HG03097 (cell line): ENCODE data around the gene RCAN1.
"Not testable (repeated sequence)": the region's sequence is repeated elsewhere in the genome, so short reads cannot be mapped to it uniquely, and the experiment has no call there.

Source experiments
- ATAC-seq: cut with Tn5 transposase; IDR thresholded peaks from one replicate; pipeline ENCODE4 v1.9.1; 2021; ENCODE audit not compliant: unreplicated experiment, low FRiP score

RCAN1 gene

DNA sequence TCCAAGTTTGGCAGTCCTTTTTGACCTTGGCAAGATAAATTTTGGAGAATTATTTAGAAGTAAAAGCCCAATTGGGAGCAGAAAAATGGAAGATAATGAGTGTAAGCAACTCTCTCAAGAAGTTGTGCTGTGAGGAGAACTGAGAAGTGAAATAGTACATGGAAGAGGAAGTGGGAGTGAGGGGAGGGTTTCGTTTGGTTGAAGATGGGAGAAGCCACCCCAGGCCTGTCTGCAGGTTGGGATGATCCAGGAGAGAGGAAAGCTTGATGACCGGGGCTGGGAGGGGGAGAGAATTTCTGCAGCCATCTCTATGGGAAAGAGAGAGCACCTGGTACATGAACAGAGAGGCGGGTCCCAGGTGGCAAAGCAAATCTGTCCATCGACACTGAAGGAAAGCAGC is 8.6 kb upstream of the RCAN1 start:
- no peak for ATAC-seq

DNA sequence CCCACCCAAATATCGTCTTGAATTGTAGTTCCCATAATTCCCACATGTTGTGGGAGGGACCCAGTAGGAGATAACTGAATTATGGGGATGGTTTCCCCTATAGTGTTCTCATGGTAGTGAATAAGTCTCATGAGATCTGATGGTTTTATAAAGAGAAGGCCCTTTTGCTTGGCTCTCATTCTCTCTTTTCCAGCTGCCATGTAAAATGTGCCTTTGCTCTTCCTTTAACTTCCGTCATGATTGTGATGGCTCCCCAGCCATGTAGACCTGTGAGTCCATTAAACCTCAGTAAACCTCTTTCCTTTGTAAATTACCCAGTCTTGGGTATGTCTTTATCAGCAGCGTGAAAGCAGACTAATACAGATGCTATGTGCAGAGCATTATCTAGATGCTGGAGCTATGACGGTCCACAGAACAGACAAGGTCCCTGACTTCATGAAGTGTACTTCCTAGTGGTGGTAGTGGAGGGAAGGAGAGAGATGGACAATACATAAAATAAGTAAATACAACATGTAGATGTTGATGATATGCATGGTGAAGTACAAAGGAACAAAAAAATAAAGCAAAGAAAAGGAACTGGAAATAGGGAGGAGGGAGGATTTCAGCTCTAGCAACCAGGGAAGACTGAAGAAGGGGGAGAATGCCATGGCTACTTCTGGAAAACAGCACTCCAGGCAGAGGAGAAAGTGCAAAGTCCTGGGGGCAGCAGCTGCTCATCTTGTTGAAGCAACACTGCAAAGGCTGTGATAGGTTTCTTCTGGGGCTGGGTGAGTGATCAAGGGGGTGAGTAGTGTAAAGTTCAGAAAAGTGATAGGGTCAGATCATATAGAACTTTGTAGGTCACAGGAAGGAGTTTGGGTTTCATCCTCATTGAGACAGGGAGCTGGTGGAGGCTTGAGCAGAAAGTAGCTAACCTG is 6.8 kb upstream of the RCAN1 start:
- ATAC-seq: no peak

DNA sequence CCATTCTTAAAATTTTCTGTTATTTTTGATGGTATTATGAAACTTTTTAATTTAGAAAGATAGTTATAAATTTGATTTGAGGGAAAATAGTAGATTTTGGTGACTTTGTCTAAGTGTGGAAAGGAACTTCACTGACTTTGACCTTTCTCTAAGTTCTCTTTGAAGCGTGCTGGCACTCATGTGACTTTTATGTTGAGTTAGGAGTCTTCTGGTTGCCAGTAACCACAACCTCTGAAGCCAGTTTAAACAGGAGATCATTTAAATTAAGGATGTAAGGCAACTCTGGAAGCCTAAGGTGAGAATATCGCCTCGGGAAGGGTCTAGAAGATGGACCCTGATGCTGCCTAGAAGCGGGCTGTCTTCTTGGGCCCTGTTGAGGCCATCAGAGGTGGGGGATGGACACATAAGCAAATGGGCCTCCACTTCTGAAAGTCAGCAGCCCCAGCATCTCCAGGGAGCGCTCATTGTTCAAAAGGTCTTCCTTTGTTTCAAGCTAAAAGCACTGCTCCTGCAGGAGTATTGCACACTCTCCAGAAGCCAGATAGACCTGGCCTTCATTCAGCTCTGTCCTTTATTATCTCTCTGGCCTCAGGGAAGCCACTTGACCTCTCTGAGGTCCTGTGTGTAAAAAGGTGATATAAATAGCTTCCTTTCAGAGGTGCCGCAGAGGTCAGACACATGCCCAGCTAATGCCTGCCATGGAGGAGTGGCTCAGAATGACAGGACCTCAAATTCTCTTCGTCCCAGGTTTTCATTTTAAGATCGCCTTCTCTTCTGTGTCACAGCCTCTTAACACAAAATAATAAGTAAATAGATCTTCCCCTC is 5.1 kb upstream of the RCAN1 start:
- ATAC-seq: no peak

DNA sequence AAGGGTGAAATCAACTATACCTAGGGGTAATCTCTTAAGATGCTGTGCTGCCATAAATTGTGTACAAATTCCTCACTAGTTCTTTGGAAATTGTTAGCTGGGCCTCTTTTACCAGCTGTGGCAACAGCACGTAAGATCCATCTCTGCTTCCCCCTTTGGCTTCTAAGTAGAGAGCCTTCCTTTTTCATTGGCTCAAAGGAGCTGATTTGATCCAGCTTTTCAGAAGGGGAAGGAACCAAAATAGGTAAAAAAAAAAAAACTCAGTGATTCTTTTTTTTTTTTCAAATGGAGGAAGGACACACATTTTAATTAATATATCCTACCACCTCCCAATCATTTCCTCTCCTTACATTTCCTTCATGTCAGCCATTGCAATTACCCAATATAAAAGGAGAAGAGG is 4.0 kb upstream of the RCAN1 start:
- ATAC-seq: no peak

DNA sequence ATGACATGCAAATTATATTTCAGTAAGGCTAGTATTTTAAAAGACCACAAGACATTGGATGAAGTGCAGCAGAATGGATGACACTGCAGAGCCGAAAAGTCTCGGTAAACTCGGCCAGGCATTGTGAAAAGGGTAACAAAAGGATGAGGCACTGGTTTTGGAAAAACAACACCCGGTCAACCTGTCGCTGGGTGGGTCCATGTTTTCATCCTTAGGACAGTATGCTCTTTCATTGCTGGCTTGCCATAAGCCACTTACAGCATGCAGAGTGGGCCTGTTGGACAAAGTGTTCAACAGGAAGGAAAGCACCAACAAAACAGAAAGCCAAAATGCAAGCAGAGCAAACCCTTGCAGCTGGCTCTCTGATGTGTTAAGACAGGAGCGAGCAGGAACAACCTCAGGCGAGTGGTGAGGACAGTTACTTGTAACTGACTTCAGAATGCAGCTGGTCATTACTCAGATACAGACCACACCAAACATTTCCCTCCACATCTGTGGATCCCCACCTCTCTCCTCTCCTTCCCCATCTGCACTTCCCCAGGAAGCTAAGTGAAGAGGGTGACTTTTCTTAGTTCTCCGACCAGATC is 2.9 kb upstream of the RCAN1 start:
- ATAC-seq: no peak

DNA sequence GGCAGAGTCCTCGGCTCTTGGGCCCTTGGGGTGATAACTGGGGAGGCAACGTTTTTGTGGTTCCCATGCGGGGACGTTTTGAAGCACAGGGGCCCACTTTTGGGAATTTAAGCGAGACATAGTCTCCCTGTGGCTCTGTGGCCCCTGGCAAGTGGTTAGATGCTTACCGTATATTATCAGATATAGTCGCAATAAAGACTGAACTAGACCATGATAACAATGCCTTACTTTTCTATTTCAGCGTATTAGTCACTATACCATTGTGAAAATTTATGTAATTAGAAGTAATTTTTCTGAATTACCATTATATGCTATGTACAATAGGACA is 538 bp upstream of the RCAN1 start:
- ATAC-seq: no peak

DNA sequence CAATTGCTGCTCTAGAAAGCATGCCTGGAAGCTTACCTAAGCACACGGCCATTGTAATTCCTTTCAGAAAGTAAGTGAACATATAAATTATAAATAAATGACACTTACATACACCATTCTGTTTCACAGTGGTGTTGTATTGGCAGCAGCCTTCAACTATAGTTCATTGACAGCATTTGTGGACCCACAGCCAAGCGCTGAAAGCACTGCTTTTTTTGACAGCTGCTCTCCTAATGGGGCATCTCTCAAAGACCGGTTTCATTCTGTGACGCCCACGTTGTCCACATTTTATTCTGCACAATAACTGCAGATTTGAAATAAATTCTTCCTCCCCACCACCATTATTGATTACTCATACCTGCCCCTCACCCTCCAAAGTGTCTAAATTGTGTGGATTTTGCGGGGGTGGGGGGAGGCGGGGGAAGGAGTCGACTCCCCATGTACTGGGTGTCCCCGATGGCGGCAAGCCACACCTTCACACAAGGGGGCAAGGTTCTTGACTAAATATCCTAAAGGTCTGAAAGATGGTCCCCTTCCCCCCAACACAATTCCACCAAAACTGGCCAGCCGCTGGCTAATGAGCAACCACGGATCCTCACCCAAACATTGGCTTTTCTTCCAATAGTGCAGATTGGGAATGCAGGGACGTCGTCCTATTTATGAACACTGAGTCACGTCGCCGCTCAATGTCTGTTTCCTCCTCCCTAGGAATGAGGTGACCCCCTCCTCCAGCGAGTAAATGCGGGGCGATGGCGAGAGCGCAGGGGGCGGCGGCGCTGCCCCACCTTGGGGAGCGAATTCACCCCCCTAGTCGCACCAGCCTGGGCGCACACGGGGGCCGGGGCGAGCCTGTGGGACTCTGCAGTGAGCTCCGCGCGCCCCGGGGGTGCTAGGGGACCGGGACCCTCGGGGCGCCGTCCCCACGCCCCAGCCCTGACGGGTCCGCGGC is 960 bp downstream of the RCAN1 start:
- no peak for ATAC-seq

DNA sequence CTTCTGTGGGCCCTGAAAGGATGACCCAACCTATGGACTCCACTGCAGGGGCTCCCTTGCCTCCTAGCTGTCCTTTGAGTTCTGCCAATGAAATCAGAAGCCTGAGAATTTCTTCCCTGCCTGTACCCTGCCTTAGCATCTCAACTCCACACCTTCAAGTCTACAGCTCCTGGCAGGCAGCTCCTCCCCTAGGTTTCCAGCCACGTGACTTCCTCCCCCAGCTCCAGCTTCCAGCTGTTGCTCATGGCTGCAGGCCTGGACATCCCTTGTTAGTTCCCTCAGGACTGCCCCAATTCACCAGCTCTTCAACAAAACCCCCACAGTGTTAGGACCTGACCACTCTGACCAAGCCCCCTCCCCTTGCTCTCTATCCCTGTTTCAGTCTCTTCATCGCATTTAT is 2.4 kb downstream of the RCAN1 start:
- ATAC-seq: no peak

DNA sequence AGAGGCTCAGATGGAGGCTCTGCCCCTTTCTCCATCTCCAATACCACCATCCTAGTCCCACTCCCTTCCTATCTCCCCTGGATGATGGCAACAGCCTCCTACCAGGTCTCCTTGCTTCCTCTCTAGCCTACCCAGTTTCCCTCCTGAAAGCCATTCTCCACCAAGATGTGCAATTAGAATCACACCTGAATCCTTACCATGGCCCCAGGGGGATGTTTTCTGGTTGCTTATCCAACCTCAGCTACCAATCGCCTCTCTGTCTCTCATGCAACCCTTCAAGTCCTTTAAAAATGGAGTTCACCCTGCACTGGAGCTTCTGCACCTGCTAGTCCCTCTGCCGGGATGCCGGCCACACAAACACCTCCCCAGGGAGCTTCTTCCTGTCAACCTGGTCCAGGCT is 2.9 kb downstream of the RCAN1 start:
- no peak for ATAC-seq

DNA sequence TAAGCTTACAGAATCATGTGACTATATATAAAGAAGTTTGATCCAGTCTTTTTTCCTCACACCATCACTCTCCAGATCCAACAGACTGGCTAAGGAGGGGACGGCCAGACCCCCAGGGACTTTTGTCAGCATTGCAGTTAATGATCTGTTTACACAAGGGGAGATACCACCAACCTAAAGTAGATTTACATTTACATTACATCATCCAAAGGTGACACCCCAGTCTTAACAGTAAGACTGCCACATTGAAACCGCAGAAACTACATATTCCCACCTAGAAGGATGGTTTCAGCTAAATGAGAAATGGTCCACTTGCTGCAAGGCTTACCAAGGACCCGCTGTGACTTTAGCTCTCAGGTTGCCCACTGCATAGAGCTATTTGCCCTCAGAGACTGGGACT is 3.4 kb downstream of the RCAN1 start:
- no peak for ATAC-seq

DNA sequence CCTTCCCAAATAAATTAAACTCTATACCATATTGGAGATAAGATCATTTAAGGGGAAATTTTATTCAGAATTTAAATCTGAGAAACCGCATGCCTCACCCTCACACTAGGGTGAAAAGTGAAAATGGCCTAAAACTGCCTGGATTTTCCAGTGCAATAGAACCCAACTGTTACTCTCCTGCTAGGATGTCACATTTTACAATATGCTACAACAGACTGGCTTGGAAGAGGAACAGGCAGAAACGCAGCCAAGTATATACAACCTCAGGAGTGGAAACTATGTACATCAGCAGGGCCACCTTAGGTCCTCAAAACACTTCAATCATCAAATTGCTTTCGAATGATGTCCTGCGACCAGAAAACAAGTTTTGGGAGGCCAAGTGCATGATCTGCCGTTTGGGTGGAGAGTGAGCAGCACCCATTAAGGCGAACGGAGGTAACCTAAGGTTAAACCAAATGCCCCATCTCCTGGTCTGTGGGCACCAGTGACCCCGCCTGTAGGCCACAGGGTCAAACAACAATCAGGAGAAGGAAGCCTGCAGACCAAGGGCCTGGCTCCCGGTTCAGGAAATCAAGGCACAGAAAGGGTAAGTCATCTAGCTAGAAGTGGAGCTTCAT is 4.9 kb downstream of the RCAN1 start:
- ATAC-seq: no peak

DNA sequence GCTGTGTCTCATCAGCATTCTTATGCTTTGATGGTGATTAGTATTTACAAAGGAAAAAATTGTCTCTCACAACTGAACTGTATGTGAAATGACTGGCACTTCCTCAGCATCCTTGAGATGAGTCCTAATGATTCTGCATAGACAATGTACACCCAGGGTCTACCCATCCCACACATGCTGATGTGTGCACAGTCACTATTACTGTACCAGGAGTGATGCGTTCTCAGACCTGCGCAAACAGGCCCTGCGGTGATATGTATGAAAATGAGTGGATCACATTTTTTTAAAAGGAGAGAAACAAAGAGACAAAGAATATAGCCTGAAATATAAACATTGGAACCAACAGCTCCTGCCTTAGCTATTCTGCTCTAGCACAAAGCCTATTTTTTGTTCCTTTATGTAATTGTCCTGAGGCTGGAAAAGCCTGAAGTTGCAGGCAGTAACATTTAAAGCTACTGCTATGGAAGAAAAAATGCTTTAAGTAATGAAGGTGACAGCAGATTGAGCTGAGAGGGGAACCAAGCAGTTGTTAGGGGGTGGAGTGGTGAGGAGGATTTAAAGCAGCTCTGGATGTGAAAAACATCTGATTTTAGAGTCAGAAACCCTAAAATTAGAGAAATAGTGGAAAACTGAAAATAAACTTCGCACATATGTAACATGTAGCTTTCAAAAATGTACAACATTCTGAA is 5.5 kb downstream of the RCAN1 start:
- ATAC-seq: no peak

DNA sequence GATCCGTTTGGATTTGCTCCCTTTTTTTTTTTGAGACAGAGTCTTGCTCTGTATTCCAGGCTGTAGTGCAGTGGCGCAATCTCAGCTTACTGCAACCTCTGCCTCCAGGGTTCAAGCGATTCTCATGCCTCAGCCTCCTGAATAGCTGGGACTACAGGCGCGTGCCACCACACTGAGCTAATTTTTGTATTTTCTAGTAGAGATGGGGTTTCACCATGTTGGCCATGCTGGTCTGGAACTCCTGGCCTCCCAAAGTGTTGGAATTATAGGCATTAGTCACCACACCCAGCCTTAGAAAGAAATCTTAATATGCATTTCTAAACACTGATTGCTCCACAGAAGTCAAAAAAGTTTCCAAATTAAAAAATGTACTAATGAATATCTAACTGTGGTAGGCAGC is 7.5 kb downstream of the RCAN1 start:
- not testable (repeated sequence) for ATAC-seq

DNA sequence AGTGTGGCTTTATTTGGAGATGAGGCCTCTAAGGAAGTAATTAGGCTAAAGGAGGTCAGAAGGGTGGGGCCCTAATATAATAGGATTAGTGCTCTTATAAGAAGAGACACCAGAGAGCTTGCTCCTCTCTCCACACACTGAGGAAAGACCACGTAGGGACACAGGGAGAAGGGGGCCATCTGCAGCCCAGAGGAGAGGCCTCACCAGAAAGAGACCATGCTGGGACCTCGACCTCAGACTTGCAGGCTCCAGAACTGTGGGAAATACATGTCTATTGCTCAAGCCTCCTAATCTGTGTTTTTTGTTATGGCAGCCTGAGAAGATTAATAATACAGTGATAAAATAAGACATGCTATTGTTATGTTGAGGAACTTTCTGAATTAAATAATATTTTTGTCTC is 8.3 kb downstream of the RCAN1 start:
- ATAC-seq: no peak

DNA sequence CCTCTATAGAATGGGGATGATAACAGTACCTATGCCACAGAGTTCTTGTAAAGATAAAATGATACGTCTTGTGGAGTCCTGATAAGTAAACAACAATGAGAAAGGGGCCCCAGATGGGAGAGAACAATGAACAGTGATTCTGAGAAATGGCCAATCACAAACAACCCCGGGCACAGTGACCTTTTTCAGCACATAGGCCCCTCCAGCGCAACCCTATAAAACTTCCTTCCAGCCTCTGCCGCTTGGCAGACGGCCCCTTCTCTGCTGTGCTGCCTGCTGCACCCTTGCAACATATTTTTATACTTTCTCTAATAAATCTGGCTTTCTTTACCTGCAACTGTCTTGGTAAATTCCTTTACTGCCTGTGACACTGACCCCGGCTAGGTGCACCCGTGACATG is 8.9 kb downstream of the RCAN1 start:
- ATAC-seq: no peak

DNA sequence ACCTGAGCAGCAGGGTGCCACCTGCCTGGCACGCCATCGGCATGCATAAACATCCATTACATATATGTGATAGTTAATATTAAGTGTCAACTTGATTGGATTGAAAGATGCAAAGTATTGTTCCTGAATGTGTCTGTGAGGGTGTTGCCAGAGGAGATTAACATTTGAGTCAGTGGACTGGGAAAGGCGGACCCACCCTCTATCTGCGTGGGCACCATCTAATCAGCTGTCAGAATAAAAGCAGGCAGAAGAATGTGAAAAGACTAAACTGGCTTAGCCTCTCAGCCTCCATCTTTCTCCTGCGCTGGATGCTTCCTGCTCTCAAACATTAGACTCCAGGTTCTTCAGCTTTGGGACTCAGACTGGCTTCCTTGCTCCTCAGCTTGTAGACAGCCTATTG is 10.0 kb downstream of the RCAN1 start:
- not testable (repeated sequence) for ATAC-seq

DNA sequence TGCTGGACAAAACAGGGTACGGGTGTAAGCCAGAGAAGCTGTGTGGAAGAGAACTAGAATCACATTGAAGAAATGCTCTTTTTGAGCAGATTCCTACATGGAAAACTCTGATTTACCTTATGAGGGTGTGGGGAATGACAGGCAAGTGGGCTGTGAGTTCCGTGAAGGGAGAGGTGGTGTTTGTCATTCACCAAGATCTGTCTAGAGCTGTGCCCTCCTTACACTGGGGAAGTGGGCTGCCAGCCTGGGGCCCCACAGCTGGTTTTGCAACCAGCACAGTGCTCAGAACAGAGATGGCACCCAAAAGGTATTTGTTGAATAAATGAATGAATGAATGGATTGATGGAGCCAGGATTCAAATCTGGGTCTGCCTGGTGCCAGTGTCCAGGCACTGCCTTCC is 10.4 kb downstream of the RCAN1 start:
- no peak for ATAC-seq

DNA sequence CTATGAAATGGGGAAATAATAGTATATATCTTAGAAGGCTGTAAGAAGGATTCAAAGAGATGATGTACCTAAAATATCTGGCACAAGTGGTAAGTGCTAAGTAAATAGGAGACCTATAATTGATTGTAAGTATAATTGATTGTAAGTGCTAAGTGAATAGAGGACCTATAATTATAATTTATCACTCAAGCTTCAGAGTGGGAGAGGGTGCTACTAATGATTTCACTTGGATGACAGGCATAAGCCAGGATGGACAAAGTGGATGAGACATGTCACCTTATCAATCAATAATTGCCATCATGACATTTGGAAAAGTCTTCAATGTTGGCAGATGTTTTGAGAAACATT is 11.2 kb downstream of the RCAN1 start:
- ATAC-seq: no peak

DNA sequence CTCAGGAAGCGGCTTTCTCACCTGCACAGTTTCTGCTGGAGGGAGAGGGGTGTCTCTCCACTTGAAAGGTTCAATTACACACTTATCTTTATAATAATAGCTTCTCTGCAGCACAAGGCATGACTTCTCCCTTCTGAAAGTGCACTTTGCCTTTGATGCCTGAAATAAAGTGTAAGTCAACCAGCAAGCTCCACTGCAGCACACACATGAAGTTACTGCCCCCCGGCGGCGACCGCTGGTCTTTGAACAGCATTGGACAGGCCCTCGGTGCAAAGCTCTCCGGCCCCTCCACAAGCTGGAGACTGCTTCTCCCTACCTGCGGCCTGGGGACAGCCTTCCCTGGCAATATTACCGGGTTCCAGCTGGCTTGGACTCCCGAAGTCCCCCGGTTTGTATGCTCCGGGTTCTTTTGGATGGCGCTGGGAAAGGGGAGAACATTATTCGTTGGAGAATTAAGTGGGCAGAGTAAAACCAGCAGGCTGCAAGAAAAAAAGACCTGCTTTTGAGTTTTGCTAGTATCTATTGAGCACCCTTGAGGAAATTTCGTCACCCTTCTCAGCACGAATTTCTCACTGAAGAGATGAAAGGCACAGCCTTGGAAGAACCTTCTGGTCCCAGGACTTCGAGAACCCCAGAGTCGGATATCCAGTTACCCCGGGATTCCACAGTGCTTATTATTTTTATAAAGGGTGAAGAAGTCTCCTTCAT is 11.8 kb downstream of the RCAN1 start:
- no peak for ATAC-seq
